HCT116 (cell line): ENCODE results near the gene DDX52.

Source experiments
- EGR1 ChIP-seq: IDR thresholded peaks from 2 replicates; pipeline ENCODE4 v1.6.1; 2012; ENCODE audit warnings: low read depth
- POLR2AphosphoS5 ChIP-seq: IDR thresholded peaks from 2 replicates; pipeline ENCODE4 v1.6.1; 2011; ENCODE audit warnings: mild to moderate bottlenecking, low read depth, low read length, moderate library complexity
- TF ChIP-seq, protein P1 (sequence below), 3 experiments: fragments of 200-600 bp in 1 of 3; sonication (generic) in 1 of 3; IDR thresholded peaks in 2 of 3; conservative IDR thresholded peaks in 1 of 3; 2 replicates each; pipeline ENCODE4 v1.5.1; 2012 to 2017; ENCODE audit warnings: low read depth in 2 of 3, low read length in 2 of 3, antibody characterized with exemption in 1 of 3, borderline replicate concordance in 1 of 3, control low read depth in 1 of 3, mild to moderate bottlenecking in 1 of 3, mixed read lengths in 1 of 3, mixed run types in 1 of 3, moderate library complexity in 1 of 3; ENCODE audit not compliant: insufficient read depth in 1 of 3

GRCh38 chr17:37662353-37662752, 19.1 kb upstream of the DDX52 start:
- TF ChIP-seq POLR2AphosphoS5 (no peak), EGR1 (no peak)
- TF ChIP-seq, protein P1, sequence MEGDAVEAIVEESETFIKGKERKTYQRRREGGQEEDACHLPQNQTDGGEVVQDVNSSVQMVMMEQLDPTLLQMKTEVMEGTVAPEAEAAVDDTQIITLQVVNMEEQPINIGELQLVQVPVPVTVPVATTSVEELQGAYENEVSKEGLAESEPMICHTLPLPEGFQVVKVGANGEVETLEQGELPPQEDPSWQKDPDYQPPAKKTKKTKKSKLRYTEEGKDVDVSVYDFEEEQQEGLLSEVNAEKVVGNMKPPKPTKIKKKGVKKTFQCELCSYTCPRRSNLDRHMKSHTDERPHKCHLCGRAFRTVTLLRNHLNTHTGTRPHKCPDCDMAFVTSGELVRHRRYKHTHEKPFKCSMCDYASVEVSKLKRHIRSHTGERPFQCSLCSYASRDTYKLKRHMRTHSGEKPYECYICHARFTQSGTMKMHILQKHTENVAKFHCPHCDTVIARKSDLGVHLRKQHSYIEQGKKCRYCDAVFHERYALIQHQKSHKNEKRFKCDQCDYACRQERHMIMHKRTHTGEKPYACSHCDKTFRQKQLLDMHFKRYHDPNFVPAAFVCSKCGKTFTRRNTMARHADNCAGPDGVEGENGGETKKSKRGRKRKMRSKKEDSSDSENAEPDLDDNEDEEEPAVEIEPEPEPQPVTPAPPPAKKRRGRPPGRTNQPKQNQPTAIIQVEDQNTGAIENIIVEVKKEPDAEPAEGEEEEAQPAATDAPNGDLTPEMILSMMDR (IDR thresholded peaks at IDR 0.05 in 2 of 3, conservative IDR thresholded peaks at IDR 0.05 in 1 of 3; ENCODE audit: borderline replicate concordance in 1 of 3, insufficient read depth in 1 of 3, low read depth in 2 of 3, low read length in 2 of 3): no peak
